Activated T-cell treated with anti-CD3 and anti-CD28 coated beads for 4 hours (primary cell): ENCODE measurements around the gene SIGLEC8.
"Not testable (repeated sequence)": the region's sequence is repeated elsewhere in the genome, so short reads cannot be mapped to it uniquely, and the experiment has no call there.

Source experiments
- DNase-seq: peaks from one replicate; pipeline ENCODE4 v3.0.0-alpha.2; 2020

SIGLEC8 gene

DNA sequence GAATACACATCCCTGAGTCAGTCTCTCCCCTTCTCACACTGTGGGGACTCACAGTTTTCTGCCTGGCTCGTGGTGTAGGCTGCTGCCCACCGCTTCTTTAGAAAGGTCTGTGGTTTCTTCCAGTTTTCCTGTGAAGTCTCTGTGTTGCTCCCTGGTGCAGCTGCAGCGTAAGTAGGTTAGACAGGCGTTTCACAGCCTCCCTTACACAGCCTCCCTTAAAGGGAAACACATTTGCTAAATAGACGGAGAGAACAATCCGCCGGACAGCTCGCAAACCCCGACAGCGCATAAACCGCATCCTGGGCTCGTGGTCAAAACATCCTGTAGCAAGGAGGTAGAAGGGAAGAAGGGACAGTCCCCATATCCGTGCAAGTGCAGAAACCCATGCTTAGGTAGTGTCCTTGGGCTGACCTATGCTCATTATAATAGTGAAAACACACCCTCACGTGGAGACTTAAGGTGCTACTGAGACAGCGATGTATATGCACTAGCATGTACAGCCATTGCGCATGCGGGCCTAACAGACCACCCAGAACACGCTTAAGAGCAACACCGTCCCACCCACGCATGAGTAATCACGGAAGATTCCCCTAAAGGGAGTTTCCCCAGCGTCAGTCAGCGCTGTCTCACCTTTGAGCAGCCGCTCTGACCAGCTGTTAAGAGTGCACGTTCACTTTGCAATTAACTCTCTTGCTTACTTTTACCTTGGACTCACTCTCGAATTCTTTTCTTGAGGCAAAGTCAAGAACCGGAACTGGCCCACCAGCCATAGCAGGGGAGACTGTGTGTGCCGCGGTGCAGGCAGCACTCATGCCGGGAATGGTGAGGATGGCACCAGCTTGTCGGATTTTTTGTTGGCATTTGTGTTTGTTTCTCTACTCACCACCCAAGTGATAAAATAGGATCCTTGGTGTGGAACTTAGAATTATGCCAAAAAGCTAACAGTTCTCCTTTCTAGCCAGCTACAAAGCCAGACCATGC is 16.6 kb downstream of the SIGLEC8 start:
- DNase-seq, result peak; percentile 91

DNA sequence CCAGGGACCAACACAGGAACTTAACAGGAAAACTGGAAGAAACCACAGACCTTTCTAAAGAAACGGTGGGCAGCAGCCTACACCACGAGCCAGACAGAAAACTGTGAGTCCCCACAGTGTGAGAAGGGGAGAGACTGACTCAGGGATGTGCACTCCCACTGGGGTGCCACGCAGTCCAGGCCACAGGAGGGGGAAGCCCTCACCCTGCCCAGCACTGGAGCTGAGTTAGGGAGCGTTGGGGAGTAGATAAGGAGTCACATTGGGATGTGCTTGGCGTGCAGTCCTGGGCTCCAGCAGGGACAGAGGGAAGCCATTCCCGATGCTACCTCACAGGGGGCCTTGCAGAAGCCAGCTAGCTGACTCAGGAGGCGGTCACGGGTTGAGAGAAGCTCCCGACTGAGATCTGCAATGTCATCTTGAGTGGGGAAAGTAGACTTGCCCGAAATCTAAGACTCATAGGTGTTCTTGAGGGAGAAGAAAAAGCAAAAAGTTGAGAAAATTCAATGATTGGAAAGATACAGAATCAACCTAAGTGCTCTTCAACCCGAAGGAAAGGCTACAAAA is 17.3 kb downstream of the SIGLEC8 start:
- DNase-seq, result peak; percentile 53

DNA sequence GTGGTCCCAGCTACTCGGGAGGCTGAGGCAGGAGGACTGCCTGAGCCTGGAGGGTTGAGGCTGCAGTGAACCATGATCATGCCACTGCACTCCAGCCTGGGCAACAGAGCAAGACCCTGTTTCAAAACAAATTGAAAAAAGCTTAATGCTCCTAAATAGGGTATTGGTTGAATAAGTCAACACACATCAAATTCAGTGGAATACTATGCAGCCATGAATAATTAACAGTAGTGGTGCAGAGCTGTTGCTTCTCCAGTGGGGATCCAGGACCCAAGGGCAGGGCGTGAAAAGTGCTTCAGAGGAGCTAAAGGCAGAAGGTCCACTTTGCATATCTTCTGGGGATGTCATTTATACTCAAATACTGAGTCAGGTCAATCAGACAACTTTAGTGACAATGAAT is 18.2 kb downstream of the SIGLEC8 start:
- no peak for DNase-seq

DNA sequence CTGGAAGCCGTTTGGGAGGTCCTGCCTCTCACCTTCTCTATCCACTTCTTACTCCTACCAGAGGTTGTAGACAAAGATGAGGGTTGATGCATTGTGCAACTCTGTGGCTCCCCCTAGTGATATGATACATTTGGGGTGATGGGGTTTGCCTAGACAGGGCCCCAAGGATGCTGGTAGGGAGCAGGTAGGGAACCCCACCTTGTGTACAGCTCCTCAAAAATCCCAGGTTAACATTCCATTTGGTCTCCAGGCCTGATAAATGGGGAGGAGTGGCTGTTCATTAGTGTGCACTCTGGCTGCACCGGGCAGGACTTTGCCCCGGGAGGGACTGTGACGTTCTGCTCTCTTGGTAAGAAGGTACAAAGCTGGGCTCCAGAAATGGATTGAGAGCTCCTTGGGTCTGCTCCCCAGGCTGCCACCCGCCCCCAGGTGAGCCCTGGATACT is 19.2 kb downstream of the SIGLEC8 start:
- DNase-seq, result peak; percentile 21

DNA sequence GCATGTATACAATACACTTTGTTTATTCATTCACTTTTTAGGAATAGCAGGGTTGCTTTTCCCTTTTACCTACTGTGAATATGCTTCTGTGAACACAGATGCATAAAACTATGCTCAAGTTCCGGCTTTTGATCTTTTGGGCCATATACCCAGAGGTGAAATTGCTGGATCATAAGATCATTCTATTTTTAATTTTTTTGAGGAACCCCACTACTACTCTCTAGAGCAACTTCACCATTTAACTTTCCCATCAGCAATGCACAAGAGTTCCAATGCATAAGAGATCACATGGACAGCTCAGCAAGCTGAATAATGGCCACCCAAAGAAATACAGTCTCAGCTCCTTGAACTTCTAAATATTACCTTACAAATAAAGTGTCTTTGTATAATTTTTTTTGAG is 23.8 kb downstream of the SIGLEC8 start:
- DNase-seq, result no peak

- no peak for DNase-seq
These were observed 25.2 kb downstream of the SIGLEC8 start for GRCh38 chr19:51433043-51433442.

DNA sequence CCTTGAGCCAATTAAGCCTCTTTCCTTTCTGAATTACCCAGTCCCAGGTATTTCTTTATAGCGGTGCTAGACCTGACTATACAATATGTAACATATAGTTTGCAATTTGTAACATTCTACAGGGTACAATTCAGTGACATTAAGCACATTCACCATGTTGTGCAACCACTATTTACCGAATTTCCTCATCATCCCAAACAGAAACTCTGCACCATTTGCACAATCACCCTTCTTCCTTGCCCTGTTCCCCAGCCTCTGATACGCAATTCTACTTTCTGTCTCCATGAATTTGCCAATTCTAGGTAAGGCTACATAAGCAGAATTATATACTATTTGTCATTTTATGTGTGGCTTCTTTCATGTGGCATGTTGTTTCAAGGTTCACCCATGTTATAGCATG is 27.1 kb downstream of the SIGLEC8 start:
- no peak for DNase-seq

DNA sequence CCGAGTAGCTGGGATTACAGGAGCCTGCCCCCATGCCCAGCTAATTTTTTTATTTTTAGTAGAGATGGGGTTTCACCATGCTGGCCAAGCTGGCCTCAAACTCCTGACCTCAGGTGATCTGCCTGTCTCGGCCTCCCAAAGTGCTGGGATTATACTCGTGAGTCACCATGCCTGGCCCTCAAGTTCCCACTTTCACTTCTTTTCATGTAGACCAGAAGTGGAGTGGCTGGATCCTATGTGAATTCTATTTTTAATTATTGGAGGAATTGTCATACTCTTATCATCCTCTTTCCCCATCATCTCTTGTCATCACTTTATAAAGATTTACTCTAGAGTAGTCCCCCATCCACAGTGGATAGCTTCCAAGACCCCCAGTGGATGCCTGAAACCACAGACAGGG is 28.0 kb downstream of the SIGLEC8 start:
- DNase-seq, result no peak

GRCh38 chr19:51427201-51427600 is 31.1 kb downstream of the SIGLEC8 start:
- no peak for DNase-seq

DNA sequence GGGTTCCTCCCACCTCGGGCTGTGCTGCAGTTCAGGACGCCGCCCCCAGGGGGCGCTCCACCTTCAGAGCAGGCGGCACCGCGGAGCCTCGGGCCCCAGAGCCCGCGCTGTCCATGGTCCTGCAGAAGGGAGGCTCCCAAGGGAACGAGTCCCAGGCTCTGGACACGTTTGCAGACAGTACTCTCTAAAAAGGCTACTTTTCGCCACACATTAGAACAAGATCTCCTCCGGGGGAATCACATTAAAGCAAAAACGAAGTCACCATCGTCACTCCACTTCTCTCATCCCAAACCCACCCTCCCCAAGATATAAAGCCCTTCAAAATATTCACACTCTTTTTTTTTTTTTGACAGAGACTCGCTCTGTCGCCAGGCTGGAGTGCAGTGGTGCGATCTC is 36.2 kb downstream of the SIGLEC8 start:
- DNase-seq, result peak; percentile 85

- no peak for DNase-seq
These were observed 36.8 kb downstream of the SIGLEC8 start for GRCh38 chr19:51421229-51422052.

DNA sequence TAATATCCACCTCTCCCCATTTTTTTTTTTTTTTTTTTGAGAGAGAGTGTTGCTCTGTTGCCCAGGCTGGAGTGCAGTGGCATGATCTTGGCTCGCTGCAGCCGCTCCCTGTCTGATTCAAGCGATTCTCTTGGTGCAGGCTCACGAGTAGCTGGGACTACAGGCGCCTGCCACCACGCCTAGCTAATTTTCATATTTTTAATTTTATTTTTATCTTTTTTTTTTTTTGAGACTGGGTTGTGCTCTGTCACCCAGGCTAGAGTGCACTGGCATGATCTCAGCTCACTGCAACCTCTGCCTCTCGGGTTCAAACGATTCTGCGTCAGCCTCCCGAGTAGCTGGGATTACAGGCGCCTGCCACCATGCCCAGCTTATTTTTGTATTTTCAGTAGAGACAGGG is 37.7 kb downstream of the SIGLEC8 start:
- not testable (repeated sequence) for DNase-seq

- no peak for DNase-seq
These were observed 39.5 kb downstream of the SIGLEC8 start for GRCh38 chr19:51418707-51419106.

- no peak for DNase-seq
These were observed 40.5 kb downstream of the SIGLEC8 start for GRCh38 chr19:51417810-51418157.

DNA sequence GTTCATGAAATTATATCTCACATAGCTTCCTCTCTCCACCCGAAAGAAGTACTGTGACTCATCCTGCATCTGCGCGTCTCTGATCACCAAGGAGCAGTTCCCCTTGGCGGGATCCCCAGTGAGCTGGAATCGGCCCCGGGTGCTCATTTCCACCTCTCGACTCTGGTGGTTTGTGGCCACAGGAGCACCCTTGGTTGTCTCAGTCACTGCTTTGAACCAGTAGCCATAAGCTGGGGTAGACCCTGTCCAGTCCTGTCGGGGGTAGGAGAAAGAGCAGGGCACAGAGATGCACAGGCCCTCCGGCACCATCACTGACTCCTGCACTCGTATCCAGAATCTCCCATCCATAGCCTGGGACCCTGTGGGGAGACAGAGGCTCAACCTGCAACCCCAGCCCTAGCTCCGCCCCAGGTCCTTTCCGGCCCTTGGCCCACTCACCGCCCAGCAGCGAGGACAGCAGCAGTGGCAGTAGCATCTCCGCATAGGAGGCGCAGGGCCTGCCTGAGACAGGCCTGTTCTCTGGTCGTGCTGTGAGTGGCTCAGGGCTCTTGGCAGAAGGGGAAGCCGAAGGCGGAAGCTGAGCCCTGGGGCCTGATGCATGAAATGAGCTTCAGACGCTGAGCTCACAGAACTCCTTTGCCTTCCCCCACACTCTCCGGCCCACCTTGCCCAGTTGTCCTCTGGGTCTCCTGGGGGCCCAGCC is 41.0 kb downstream of the SIGLEC8 start, which contains the start of gene SIGLEC10:
Gene SIGLEC10 (minus strand): TSS at position 536 of the 703 bp plus-strand sequence. CDS start 61 bp downstream, at position 475.
- no peak for DNase-seq

DNA sequence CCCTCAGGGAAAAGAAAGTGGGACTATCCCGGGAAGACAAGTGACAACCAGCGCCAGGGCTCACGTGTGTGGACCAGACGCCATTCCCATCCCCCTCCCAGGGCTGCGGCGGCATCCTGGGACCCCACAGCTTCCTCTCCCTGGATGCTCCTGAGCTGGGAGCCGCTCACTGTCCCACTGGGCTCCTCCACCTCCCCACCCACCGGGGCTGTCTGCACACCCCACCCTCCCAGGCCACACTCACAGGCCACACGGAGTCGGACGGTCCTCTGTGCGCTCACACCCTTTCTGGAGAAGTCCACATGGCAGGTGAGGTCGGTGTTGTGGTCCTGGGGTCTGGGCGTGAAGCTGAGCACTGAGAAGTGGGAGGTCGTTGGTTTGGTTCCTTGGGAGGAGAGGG is 41.8 kb downstream of the SIGLEC8 start:
- not testable (repeated sequence) for DNase-seq

DNA sequence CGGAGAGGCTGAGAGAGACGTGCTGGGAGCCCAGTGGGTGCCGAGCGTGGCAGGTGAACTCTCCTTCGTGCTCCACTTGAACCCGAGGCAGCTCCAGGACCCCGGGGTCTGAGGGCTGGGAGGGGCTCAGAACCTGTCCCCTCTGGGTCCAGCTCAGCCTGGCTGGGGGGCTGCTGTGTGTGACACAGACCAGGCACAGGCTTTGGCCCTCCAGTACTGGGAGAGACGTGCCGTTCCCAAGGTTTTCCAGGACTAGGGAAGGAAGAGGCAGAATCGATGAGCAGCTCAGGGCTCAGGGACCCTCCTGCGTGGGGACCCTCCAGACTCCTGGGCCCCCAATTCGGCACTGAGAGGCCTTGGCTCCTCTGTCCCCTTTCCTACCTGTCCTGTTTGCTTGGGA is 43.1 kb downstream of the SIGLEC8 start:
- DNase-seq, result no peak

GRCh38 chr19:51410950-51411748 is 47.1 kb downstream of the SIGLEC8 start:
- DNase-seq, result no peak

DNA sequence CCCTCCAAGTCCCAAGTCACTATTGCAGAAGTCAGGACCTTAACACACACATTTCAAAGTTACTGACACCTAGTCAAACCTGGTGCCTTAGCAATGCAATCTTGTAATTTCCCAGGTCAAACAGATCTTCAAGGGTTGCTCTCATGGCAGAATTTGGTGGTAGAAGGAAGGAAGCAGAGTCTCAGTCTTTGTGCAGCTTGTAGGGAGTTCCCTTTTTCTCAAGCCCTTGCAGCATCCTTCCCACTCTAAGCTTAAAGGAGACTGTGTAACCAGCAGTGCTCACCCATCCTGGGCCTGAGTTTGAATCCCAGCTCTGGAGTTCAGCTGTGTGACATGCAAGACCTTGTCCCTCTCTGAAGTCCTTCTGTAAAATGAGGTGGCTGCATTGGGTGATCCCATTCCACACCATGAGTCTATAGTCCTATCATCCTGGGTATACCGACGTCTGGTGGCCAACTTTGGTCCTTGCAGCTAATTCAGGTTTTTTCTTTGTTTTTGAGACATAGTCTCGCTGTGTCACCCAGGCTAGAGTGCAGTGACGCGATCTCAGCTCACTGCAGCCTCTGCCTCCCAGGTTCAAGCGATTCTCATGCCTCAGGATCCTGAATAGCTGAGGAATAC is 50.6 kb downstream of the SIGLEC8 start:
- DNase-seq, result no peak

- DNase-seq, result no peak
These were observed 56.1 kb downstream of the SIGLEC8 start for GRCh38 chr19:51402117-51402516.
